ENCODE data around the gene PDE12. TPM values are rescaled to one million over a fixed set of nuclear protein-coding genes. Genes with fewer than 3 reads are reported as not detected.

Gene PDE12, protein sequence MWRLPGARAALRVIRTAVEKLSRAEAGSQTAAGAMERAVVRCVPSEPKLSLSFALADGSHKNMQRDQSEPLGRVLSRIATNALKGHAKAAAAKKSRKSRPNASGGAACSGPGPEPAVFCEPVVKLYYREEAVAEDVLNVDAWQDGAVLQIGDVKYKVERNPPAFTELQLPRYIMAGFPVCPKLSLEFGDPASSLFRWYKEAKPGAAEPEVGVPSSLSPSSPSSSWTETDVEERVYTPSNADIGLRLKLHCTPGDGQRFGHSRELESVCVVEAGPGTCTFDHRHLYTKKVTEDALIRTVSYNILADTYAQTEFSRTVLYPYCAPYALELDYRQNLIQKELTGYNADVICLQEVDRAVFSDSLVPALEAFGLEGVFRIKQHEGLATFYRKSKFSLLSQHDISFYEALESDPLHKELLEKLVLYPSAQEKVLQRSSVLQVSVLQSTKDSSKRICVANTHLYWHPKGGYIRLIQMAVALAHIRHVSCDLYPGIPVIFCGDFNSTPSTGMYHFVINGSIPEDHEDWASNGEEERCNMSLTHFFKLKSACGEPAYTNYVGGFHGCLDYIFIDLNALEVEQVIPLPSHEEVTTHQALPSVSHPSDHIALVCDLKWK
- total RNA-seq (2014; rRNA removed; shearing (Covaris generic)): 6.2 and 7.6 TPM in 2 replicates

DNA sequence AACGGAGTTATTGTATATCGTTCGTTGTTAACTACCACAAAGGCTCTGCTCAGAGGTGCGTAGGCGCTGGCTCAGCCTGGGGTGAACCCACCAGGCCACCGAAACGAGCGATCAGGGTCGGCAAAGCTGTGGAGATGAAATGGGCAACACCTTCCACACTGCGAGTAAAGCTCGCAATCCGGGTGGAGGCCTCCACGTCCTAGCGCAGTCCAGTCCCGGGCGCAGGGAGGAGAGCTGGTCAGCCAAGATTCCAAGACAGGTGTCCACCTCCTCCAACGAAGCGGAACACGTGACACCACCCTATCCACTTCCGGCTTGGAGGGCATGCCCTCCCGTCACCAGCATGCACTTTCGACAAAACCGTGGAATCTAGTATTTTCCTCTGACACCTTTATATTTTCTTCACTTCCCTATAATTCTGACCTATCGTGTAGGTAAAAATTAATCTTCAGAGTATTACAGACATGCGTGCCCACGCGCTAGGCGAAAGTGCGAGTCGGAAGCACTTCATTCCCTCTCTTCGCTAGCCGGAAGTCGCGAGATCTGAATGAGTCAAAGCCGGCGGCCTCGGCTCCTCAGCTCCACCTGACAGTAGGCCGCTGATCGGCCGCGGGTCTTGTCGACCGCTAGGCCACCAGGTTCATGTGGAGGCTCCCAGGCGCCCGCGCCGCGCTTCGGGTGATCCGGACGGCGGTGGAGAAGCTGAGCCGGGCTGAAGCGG, at the start of gene PDE12:
Gene PDE12, plus strand, starts transcription at position 537 of the 721 bp plus-strand sequence. Its CDS starts 106 bp downstream, at position 643.
- peak; percentile 76 for DNase-seq (ENCODE audit: low spot score)

DNA sequence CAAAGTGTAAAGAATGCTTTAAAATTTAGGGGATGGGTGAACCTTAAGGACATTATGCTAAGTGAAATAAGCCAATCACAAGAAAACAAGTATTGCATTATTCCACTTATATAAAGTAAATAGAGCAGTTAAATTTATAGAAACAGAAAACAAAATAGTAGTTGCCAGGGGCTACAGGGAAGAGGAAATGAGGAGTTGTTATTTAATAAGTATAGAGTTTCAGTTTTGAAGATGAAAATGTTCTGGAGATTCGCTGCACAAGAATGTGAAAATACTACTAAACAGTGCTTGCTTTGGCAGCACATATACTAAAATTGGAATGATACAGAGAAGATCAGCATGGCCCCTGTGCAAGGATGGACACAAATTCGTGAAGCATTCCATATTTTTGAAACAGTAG, 43.9 kb upstream of the PDE12 start:
- DNase-seq (ENCODE audit: low spot score): no peak

DNA sequence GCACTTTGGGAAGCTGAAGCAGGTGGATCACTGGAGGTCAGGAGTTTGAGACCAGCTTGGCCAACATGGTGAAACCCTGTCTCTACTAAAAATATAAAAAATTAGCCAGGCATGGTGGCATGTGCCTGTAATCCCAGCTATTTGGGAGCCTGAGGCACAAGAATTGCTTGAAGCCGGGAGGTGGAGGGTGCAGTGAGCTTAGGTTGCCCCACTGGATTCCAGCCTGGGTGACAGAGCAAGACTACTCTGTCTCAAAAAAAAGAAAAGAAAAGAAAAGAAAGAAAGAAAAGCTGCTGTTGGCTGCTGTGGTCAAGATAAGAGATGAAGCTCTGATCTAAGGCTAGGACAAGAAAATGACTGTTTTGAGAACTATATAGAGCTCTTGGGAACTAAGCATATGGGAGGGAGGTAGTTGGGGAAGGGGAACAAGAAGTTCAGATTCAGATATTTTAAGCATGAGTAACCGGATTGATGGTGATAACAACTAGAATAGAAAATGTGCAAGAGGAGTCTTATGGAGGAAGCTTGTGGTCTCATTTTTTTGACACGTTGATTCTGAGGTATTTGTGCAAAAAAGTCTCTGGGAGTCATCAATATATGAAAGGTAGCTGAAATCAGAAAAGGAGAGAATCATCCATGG, 37.7 kb upstream of the PDE12 start:
- DNase-seq (ENCODE audit: low spot score): no peak

DNA sequence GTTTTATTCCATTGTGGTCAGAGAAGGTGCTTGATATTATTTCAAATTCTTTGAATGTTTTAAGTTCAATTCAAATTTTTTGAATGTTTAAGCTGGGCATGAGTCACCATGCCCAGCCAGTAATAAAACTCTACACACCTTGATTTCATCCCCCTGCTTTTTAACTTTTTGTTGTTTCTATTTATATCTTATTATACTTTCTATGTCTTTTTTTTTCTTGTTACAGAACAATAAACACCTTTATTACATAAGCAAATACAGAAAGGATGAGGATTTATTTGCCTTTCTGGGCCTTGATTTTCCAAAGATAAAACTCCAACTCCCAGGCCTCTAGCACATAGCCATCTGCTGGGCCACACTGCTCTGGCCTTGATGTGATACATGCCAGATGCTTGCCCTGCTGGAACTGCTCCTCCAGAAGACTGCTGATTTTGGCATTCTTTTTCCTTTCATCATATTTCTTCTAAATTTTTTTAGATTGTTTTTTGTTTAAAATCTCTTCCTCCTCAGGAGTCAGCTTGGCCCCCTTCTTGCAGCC, 25.9 kb upstream of the PDE12 start:
- DNase-seq (ENCODE audit: low spot score): no peak

DNA sequence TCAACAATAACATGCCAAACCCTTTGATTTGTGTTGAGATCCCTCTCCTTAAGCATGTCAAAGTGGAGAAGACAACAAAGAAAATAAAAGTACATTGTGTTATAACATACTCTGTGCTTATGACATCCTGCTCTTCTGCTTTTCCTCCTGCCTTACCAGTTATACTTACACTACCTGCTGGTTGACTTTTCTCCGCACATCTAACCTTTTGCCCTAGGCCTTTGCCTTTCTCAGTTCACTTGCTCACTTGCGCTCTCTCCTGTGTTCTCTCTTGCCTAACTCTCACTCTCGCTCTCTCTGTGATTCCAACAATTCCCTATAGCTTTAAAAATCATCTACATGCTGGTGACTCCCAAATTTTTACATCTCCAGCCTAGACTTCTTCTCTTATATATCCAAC, 17.6 kb upstream of the PDE12 start:
- DNase-seq (ENCODE audit: low spot score): no peak

DNA sequence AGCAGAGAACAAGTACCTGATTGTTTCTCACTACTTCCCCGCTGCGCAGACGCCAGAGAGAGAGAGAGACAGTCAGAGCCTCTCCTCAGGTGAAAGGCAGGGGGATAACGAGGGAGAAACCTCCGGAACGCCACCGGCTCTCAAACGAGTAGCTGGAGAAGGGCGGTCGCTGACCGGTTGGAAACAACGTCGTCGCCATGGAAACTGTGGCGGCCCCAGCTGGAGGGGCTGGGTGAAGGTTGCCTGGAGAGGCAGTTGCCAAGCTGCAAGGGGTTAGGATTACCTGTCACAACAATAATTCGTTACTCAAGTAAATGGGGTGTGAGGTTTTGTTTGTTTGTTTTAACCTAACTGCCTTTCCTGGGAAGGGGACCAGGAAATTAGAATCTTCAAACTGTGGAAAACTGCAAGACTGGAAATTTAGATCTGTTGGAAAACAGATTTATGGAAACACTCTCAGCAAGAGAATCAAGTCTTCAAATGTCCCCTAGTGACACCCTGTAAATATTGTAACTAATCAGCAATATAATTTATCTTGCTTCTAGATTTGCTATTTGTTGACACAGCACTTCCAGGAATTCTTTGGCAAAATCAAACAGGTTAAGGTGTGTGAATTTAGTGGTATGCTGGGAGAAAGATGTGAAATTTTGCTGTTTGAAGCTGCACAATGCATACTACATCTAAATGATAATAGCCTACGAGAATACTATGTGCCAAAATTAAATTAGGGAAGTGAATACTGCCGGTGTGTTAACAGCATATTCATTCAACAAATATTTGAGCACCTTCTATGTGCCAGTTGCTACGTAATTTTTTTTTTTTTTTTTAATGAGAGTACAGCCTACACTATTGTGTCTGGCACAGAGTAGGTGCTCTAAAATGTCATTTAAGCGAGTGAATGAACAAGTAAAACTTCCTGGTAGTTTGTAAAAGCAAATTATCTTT, 11.6 kb upstream of the PDE12 start, which contains the start of gene DNAH12:
Gene DNAH12, minus strand, starts transcription at position 164 of the 945 bp plus-strand sequence. CDS start 1,474 bp downstream, outside the sequence.
- no peak for DNase-seq (ENCODE audit: low spot score)

DNA sequence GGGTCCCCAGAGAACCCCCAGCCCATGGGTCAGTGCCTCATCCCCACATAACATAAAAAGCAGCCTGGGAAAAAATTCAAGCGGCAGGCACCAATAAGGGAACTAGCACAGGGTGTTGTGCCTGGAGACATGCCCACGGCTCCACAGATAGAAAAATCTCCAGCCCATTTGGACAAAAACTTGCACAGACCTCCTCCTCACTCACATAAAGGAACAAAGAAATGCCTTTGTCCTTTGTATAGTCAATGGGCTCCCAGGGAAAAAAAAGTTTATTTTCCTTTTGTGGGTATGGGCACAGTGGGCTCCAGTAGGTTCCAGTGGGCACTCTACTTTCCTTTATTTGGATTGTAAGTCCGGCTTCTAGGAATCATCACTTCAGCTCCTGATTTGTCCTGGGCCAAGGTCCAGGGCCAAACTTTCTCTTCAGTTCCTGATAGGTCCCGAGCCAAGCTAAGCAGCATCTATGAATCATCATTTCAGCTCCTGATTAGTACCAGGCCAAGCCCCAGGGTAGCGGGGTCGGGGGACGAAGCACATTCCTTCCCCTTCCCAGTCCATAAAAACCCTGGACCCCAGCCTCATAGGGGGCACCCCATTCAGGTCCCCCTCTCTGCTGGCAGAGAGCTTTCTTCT, 10.3 kb upstream of the PDE12 start:
- DNase-seq (ENCODE audit: low spot score): no peak

DNA sequence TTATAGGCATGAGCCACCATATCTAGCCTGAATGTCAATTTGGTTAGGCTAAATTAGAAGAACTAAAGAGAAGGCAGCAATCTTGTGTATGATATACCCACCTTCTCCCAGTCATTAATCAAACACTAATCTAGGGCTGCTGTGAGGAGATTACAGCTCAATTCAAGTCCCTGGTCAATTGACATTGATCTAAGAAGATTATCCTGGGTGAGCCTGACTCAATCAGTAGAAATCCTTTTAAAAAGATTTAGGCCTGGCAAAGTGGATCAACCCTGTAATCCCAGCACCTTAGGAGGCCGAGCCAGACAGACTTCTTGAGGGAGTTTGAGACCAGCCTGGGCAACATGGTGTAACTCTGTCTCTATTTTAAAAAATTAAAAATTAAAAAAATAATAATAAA, 9.5 kb upstream of the PDE12 start:
- no peak for DNase-seq (ENCODE audit: low spot score)

DNA sequence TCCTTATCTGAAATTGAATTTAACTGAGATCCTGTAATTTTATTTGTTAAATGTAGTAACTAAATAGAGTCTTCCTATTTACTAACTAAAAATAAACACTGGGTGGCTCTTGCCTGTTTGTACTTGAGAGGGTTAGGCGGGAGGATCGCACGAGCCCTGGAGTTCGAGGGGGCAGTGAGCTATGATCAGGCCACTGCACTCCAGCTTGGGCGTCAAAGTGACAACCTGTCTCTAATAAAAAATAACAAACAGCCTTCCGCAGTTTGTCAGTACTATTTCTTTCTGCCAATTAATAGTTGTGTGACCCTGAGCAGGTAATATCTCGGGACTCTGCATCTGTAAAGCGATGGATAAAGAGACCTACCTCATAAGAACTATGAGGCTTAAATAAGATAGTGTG, 768 bp upstream of the PDE12 start:
- DNase-seq (ENCODE audit: low spot score): no peak

DNA sequence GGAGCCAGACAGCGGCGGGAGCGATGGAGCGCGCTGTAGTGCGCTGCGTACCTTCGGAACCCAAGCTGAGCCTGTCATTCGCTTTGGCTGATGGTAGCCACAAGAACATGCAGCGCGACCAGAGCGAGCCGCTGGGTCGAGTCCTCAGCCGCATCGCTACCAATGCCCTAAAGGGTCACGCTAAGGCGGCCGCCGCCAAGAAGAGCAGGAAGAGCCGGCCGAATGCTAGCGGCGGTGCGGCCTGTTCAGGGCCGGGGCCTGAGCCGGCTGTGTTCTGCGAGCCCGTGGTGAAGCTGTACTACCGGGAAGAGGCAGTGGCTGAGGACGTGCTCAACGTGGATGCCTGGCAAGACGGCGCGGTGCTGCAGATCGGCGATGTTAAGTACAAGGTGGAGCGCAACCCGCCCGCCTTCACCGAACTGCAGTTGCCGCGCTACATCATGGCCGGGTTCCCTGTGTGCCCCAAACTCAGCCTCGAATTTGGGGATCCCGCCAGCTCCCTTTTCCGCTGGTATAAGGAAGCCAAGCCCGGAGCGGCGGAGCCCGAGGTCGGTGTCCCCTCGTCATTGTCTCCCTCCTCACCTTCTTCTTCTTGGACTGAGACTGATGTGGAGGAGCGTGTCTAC, 498 bp downstream of the PDE12 start:
- DNase-seq (ENCODE audit: low spot score): no peak

DNA sequence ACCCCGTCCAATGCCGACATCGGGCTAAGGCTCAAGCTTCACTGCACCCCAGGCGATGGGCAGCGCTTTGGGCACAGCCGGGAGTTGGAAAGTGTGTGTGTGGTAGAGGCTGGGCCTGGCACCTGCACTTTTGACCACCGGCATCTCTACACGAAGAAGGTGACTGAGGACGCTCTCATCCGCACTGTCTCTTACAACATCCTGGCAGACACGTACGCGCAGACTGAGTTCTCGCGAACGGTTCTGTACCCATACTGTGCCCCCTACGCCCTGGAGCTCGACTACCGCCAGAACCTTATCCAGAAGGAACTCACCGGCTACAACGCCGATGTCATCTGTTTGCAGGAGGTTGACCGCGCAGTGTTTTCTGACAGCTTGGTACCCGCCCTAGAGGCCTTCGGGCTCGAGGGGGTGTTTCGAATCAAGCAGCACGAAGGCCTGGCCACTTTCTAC, 1.0 kb downstream of the PDE12 start:
- DNase-seq (ENCODE audit: low spot score): no peak

DNA sequence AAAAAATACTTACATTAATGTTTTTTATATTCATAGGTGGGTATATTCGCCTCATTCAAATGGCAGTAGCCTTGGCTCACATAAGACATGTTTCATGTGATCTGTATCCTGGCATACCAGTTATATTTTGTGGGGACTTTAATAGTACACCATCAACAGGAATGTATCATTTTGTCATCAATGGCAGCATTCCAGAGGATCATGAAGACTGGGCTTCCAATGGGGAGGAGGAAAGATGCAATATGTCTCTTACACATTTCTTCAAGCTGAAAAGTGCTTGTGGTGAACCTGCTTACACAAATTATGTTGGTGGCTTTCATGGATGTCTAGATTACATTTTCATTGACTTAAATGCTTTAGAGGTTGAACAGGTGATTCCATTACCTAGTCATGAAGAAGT, 3.5 kb downstream of the PDE12 start:
- DNase-seq (ENCODE audit: low spot score): no peak

DNA sequence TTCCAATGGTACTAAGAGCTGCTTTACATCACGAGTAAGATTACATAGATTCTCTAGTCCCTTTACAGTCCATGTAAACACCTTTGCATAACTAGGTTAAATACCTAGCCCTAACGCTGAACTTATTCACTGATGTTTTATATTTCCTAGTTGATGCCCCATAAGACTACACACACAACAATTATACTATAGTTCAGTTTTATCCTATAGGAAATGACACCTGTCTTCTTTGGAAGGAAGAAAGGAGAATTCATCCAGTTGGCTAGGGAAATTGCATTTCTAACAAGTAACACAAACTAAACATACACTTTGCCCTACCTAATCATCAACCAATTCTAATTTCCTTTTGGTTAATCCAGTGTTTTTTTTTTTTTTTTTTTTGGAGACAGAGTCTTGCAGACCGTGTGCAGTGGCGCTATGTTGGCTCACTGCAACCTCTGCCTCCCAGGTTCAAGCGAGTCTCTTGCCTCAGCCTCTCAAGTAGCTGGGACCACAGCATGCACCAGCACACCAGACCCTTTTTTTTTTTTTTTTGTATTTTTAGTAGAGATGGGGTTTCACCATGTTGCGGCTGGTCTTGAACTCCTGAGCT, 13.9 kb downstream of the PDE12 start:
- DNase-seq (ENCODE audit: low spot score): no peak

DNA sequence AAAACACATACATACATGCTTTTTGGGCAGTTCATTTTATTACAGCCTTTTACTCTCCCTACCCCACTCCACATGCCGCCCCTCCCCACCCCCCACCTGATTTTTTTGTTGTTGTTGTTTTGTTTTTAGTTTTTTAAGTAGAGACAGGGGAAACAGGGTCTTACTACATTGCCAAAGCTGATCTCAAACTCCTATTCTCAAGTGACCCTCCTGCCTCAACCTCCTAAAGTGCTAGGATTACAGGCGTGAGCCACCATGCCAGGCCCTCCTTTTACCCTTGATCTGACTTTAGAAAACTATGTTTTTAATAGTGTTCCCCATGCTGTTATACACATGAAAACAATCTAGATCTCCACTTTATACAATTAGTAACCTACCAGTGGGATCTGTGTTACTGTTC, 14.8 kb downstream of the PDE12 start:
- no peak for DNase-seq (ENCODE audit: low spot score)

DNA sequence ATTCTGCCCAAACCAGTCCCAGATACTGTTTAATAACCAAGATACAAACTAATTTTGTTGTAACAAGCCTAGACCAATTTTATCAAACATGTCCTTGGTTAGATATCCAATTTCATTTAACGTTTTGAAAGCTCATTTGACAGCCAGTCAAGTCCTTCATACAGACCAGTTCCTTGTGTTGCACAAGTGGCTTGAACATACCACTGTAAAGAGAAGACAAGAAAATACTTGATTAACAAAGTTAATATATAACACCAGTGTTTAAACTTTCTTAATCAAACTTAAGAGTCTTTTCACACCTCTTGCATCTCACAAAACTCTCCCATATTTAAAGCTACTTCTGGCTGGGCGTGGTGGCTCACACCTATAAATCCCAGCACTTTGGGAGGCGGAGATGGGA, 16.0 kb downstream of the PDE12 start:
- DNase-seq (ENCODE audit: low spot score): no peak

DNA sequence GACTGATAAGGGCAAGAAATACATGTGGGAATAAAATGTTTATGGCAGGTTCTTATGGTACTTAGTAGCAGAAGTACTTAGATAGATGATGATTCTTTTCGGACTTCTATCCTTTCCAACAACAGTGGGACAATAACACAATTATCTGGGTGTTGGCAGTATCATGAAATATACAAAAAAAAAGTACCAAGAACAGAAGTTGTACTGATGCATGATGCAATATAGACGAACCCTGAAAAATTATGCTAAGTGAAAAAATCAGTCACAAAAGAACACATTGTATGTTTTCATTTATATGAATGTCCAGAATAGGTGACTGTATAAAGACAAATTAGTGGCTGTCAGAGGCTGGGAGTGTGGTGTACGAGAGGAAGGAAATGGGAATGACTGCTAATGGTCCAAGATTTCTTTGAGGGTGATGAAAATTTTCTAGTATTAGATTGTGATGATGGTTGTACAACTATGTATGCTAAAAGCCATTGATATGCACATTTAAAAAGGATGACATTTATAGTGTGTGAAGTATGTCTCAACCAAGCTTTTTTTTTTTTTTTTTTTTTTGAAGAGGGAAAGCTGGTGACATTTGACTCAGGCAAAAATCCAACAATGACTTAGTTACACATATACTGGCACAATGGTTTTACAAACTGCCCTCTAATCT, 20.0 kb downstream of the PDE12 start:
- no peak for DNase-seq (ENCODE audit: low spot score)

DNA sequence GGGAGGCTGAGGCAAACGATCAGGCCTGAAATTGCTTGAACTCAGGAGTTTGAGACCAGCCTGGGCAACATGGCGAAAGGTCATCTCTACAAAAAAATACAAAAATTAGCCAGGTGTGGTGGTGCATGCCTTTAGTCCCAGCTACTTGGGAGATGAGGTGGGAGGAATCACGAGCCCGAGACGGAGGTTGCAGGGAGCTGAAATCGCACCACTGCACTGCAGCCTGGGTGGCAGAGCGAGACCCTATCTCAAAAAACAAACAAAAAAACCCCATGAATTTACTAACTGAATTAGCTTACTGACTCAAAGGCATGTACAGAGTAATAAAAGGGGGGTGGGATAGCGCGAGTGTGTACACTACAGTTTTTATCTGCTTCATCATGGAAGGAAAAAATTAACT, 21.7 kb downstream of the PDE12 start:
- DNase-seq (ENCODE audit: low spot score): no peak

DNA sequence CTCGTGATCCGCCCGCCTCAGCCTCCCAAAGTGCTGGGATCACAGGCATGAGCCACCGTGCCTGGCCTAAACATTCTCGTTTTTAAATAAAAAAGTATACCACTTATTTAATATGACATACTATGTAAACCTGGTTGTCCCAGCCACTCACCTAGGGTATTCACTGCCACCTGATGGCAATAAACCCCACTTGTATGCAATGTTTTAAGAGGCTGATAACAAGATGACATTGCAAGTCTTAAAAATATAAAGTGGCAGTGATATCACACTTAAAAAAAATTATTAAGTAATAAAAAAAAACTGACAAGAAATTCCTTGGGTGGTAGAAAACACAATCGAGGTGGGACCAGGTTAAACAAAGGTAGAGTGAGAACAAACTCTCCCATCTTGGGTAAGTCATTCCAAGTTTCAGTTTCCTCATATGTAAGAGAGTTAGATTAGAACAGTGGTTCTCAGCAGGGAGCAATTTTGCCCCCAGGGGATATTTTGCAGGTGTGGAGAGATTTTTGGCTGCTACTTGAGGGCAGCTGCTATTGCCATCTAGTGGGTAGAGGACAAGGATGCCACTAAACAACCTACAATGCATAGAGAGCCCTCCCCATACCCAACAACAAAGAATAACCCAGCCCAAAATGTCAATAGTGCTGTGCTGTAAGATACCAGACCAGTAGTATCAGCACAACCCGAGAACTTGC, 26.5 kb downstream of the PDE12 start:
- peak; percentile 3 for DNase-seq (ENCODE audit: low spot score)
